ENCODE data around the gene UBR3.
"Not testable (repeated sequence)": the region's sequence is repeated elsewhere in the genome, so short reads cannot be mapped to it uniquely, and the experiment has no call there.

UBR3 gene

DNA sequence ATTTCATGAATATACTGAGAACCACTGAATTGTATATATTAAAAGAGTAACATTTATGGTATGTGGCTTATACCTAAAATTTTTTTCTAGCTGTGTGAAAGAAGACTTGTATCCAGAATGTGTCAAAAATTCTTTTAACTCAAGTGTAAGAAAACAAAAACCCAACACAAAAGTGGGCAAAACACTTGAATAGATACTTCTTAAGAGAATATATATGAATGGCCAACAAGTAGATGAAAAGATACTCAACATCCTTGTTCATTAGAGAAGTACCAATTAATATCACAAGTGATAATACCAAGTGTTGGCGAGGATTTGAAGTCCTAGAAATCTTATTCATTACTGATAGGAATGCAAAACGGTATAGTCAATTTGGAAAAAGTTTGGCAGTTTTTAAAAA is 243.5 kb downstream of the UBR3 start:
- DNase-seq, result no peak

- DNase-seq, result no peak
Measured at GRCh38 chr2:170073288-170073687, 246.0 kb downstream of the UBR3 start.

DNA sequence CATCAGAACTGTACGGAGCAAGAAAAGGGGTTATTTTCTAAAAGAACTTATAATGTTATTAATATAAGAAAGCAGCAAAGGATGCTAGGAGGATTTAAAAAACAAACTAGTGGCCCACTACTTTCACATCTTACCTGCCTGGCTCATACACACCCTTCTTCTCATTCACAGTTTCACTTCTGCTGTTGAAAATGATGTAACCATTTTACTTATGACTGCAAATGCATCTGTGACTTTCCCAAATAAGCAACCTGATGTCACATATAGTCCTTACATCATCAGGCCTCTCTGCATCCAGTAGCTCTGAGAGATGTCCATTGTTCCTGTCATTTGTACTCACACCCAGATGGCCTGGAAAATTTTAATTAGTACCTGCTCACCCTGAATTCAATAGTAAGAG is 248.9 kb downstream of the UBR3 start:
- no peak for DNase-seq

- DNase-seq, result no peak
Measured at GRCh38 chr2:170077830-170078569, 250.7 kb downstream of the UBR3 start.

DNA sequence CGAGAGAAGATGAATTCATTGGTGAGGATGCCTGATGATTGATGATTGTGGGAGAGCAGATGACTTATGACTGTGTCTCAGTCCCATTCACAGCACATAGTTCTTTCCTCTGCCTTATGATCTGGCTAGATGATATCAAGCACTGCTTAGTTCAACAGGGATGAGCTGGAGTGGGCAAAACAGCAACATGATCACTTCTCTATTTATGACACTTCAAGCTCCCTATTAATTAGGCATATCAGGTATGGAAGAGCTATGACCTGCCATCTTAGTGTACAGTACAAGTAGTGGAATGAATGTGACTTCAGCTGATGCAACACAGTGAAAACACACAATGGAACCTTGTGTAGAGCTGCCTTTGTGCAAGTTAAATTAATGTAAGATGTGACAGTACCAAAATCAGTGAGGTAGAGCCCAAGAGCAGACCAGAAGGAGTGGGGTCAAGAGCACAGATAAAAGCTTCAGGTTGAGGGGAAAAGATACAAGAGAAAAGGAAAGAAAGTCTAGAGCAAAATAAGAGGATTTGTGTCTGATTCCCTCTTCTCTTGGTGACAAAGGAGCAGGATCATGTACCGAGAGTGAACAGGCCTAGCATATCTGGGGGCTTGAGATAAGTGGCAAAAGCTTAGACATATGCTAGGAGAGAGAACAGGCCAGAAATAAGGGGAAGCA is 257.7 kb downstream of the UBR3 start:
- DNase-seq, result peak; percentile 79

DNA sequence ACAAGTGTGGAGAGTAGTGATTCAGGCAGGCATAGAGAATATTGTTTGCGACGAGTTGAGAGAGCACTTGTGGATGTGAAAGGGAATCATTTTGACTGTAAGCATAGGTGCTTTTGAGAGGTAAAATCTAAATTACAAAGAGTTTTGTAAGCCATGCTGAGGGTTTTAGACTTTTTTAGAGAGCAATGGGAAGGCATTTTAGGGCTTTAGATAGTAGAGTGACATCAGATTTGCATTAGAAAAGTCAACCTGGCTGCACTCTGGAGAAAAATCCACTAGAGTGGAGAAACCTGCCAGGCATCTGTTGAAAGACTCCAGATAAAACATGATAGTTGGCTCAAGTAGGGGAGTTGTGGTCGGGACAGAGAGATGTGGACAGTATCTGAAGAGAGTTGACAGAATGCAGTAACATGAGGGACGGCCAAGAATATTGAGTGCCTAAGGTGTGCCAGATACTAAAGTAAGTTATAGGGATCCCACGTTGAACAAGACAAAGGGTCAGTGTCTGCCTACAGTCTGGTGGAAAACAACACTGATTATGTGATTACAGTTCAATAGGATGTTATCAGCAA is 258.9 kb downstream of the UBR3 start:
- no peak for DNase-seq

DNA sequence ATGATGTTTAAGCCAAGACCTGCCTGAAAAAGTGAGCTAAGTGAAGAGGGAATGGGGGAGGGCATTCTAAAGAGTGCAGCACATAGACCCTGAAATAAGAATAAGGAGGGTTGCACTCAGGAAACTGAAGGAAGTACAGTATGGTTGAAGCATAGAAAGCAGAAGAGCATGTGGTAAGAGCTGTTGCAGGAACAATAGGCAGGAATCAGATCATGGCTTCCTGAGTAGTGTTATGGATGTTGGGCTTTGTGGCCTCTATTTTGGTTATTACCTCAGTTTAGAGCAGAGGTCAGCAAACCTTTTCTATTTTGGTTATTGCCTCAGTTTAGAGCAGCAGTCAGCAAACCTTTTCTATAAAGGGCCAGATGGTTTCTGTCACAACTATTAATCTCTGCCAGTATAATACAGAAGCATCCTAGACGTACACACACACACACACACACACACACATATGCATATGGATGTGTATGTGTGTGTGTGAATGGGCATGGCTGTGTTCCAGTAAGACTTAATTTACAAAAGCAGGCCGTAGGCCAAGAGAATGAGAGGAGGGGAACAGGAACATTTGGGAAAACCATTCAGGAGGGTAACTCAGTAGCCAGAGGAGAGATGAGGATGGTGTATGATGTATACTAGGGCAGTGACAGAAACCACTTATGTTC is 259.6 kb downstream of the UBR3 start:
- no peak for DNase-seq

DNA sequence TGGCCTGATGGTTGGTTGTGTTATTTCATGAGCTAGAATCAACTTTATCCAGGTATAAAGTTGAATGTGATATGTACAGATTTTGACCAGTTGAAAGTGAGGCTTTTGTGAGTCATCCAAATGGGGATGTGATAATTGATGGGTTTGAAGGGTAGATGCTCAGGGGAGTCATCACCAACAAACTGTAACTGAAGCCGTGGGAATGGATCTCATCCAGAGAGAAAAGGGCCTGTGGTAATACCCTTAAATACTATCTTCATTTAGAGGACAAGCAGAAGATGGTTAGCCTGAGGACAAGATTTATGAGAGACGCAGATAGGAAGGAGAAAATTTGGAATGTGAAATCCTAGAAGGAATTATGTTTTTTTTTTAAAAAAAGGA is 260.1 kb downstream of the UBR3 start:
- no peak for DNase-seq

DNA sequence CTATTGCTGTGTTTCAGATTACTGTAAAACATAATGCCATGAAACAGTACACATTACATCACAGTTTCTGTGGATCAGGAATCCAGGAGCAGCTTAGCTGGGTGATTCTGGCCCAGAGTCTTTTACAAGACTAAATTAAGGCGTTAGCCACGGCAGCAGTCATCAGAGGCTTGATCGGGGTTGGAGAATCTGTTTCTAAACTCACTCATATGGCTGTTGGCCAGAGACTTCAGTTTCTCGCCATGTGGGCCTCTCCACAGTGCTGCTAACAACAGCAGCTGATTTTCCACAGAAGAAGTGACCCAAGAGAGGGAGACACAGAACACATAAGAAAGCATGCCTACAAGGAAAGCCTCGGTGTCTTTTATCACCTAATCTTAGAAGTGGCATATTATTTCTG is 261.5 kb downstream of the UBR3 start:
- DNase-seq, result no peak

GRCh38 chr2:170090229-170090628 is 263.0 kb downstream of the UBR3 start:
- no peak for DNase-seq

- DNase-seq, result no peak
Measured at GRCh38 chr2:170091436-170091835, 264.2 kb downstream of the UBR3 start.

DNA sequence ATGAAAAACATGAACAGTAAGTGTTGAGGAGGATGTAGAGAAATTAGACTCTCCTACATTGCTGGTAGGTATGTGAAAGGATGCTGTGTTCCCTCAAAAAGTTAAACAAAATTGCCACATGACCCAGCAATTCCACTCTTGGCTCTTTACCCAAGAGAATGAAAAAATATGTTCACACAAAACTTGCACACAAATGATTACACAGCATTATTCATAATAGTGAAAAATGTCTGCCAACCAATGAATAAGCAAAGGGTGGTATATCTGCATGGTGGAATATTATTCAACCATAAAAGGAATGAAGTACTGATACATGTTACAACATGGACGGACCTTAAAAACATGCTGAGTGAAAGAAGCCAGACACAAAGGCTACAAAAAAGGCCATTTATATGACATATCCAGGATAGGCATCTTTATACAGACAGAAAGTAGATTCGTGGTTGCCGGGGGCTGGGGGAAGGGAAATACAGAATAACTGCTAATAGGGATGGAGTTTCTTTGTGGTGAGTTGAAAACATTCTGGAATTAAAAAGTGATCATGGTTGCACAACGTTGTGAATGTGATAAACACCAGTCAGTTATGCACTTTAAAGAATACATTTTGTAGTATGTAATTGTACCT is 265.3 kb downstream of the UBR3 start:
- DNase-seq, result no peak

DNA sequence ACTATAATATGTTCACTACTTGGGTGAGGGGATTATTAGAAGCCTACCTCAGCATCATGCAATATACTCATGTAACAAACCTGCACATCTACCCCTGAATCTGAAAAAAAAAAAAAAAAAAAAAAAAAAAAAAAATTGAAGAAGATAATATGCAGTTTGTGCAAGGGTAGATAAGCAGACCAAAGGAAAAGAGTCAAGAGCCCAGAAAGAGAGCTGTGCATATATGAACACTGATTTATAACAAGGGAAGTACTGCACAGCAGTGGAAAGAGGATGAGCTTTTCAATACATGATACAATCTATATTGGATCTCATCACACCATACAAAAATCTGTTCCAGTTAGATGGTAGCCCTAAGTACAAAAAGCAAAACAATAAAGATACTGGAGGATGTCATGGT is 268.1 kb downstream of the UBR3 start:
- DNase-seq, result peak; percentile 27

DNA sequence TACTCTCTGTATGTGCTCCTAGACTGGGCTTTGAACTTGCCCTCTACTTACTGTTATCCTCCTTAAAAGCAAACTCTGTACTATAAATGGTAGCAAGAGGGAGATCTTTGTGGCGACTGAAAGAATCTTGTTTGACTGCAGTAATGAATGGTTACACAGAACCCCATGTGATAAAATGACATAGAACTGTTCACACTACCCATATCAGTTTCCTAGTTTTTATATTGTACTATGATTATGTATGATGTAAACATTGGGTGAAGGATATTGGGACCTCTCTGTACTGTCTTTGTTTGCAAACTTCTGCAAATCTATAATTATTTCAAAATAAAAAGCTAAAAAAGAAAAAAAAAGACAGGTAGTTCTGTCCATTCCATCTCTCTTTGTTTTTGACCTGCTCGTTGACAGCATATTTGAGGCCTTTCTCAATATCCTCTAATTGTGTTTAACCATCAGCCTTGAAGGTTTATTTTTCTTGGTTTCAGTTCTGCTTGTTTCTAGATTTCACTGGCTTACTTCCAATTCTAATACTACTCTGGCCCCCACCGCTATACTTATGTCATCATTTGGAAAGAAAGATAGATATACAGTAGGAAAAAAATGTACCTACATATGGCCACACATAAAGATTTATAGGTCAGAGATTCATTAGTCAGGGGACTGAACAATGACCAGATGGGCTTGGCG is 271.5 kb downstream of the UBR3 start:
- DNase-seq, result no peak

GRCh38 chr2:170101789-170102188 is 274.5 kb downstream of the UBR3 start:
- peak; percentile 39 for DNase-seq

GRCh38 chr2:170106102-170106840 is 279.0 kb downstream of the UBR3 start:
- DNase-seq, result no peak

DNA sequence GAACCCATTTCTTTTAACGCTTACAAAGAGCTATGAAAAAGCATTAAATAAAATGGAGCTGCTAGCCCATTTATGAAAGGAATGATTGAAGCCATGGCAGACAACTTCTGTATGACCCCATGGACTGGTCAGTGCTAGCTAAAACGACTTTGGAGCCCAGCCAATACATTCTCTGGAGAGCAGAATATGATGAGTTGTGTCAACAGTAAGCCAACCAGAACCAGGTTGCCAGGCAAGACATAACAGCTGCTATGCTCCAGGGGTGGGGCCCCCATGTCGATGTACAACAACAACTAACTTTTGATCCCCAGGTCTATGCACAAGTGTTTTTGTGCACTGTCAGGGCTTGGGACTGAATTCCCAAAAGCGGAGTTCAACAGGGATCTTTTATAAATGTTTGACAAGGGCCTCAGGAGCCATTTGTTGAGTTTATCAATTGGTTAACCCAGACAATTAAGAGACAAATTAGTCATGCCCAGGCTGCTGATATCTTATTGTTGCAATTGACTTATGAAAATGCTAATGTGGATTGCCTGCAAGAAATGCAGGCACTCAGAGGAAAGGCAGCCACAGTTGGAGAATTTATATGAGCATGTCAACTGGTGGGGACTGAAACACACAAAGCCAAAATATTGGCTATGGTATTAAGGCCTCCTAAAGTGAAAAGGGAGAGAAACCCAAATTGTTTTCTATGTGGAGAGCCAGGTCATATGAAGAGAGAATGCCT is 286.1 kb downstream of the UBR3 start:
- no peak for DNase-seq

DNA sequence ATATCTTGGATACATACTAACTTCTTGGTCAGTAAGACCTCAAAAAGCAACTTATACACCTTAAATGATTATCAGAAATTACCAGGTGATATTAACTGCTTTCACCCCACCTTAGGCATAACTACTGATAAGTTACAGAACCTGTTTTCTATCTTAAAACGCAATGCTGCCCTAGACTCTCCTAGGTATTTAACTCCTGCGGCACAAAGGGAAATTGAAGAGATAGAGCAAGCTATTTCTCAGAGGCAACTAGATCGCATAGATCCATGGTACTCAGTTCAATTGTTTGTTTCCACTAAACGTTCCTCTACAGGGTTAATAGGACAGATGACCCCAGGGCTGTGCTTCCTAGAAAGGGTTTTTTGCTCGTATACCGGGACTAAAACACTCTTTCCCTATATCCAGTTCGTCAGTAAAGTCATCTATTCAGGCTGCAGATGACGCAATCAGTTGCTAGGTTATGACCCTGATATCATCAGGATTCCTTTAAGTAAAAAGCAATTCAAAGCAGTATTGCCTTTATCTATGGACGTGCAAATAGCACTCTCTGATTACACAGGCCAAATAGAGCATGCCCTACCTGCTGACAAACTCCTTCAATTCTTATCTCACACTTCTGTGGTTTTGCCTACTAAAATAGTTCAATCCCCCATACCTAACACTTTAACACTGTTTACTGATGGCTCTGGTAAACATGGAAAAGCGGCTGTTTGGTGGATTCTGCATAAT is 288.4 kb downstream of the UBR3 start:
- DNase-seq, result peak; percentile 51

DNA sequence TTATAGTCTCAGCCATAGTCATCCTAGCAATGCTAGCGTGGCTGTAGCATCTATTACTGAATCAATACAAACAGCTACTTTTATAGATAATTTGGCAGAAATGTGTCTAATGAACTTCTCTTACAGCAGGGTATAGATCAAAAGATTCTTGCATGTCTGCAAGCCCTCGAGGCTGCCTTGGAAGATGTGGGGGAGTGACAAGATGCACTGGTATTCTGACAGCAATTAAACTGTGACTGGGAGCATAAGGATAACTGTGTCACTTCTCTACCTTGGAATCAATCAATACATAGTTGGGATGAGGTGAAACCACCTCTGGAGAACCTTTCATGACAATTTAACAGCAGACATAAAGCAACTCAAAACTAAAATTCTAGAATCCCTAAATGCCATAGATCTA is 291.4 kb downstream of the UBR3 start:
- no peak for DNase-seq

- not testable (repeated sequence) for DNase-seq
Measured at GRCh38 chr2:170119326-170119725, 292.1 kb downstream of the UBR3 start.

DNA sequence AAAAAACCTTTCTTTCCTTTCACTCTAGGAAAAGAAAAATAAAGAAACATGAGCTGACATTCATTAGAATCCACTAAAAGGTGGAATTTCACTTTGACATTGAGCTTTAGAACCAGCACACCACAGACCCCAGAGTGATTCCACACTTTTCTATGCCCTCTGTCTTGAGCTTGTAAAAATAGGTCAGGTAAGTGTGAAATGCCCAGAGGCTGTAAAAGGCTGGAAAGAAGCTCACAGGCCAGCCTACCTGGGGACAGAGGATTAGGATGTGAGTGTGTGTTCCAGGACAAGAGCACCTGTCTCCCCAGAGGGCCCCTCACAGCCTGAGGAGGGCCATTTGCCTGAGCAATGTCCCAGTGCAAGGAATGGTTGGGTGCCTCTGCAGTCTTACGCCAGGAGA is 294.4 kb downstream of the UBR3 start:
- DNase-seq, result no peak

Data from OCI-M1 (cell line).